ENCODE data around the gene VIM.

GRCh38 chr10:17272648-17273047 is 44.6 kb downstream of the VIM start:
- TF ChIP-seq EZH2 (IDR thresholded peaks at IDR 0.05; ENCODE audit: low read length, missing control alignments): no peak
- TF ChIP-seq, protein P1, sequence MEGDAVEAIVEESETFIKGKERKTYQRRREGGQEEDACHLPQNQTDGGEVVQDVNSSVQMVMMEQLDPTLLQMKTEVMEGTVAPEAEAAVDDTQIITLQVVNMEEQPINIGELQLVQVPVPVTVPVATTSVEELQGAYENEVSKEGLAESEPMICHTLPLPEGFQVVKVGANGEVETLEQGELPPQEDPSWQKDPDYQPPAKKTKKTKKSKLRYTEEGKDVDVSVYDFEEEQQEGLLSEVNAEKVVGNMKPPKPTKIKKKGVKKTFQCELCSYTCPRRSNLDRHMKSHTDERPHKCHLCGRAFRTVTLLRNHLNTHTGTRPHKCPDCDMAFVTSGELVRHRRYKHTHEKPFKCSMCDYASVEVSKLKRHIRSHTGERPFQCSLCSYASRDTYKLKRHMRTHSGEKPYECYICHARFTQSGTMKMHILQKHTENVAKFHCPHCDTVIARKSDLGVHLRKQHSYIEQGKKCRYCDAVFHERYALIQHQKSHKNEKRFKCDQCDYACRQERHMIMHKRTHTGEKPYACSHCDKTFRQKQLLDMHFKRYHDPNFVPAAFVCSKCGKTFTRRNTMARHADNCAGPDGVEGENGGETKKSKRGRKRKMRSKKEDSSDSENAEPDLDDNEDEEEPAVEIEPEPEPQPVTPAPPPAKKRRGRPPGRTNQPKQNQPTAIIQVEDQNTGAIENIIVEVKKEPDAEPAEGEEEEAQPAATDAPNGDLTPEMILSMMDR (conservative IDR thresholded peaks at IDR 0.05 in 1 of 2, IDR thresholded peaks at IDR 0.05 in 1 of 2; ENCODE audit: low read depth in 1 of 2, low read length in 2 of 2): no peak

Measured in fibroblast of lung (primary cell).